CD4-positive, CD25-positive, alpha-beta regulatory T cell (primary cell): ENCODE measurements around the gene PCSK4. TPM values are rescaled to one million over a fixed set of nuclear protein-coding genes. Genes with fewer than 3 reads are reported as not detected.

ENCODE experiments used
- ATAC-seq, 2 donors: fragments of 150-1000 bp; cut with Tn5 transposase; one replicate each; pipeline ENCODE4 v1.10.0; 2021; ENCODE audit warnings: low read depth in 2 of 2, moderate number of reproducible peaks in 2 of 2, moderate library complexity in 1 of 2
- DNase-seq, 3 donors: peaks; one replicate each; pipeline versions ENCODE4 v3.0.0 to v3.0.0-alpha.2; 2012 to 2022; ENCODE audit warnings: mixed read lengths in 1 of 3
- H3K27ac ChIP-seq: one replicate; pipeline ENCODE4 v1.7.0; 2013; ENCODE audit warnings: mild to moderate bottlenecking, low read length; ENCODE audit not compliant: insufficient read depth, poor library complexity, severe bottlenecking
- H3K27me3 ChIP-seq: one replicate; pipeline ENCODE4 v1.7.0; 2013; ENCODE audit warnings: low read length; ENCODE audit not compliant: control insufficient read depth, insufficient read depth
- H3K36me3 ChIP-seq: one replicate; pipeline ENCODE4 v1.7.0; 2013; ENCODE audit warnings: mild to moderate bottlenecking, low read length, moderate library complexity; ENCODE audit not compliant: control insufficient read depth, insufficient read depth
- H3K4me1 ChIP-seq: 2 replicates; pipeline ENCODE4 v1.7.0; 2013; ENCODE audit warnings: mild to moderate bottlenecking, low read length; ENCODE audit not compliant: insufficient read depth, control insufficient read depth, poor library complexity, severe bottlenecking
- H3K4me3 ChIP-seq: one replicate; pipeline ENCODE4 v1.7.0; 2013; ENCODE audit warnings: low read depth, mild to moderate bottlenecking, low read length, moderate library complexity
- H3K9me3 ChIP-seq, 2 experiments: 1 replicate in 1 of 2; 2 replicates in 1 of 2; pipeline ENCODE4 v1.7.0; 2013; ENCODE audit warnings: low read length in 2 of 2, mild to moderate bottlenecking in 1 of 2, moderate library complexity in 1 of 2; ENCODE audit not compliant: control insufficient read depth in 2 of 2
- H3K27ac Mint-ChIP-seq, 3 donors: one replicate each; pipeline ENCODE4 v1.8.0; 2020 to 2022; ENCODE audit warnings: mild to moderate bottlenecking in 3 of 3, mixed read lengths in 3 of 3, moderate library complexity in 2 of 3
- H3K27me3 Mint-ChIP-seq: one replicate; pipeline ENCODE4 v1.8.0; 2022; ENCODE audit warnings: mild to moderate bottlenecking, mixed read lengths
- H3K36me3 Mint-ChIP-seq: one replicate; pipeline ENCODE4 v1.8.0; 2020; ENCODE audit warnings: mixed read lengths
- H3K4me1 Mint-ChIP-seq, 4 donors: one replicate each; pipeline ENCODE4 v1.8.0; 2020 to 2022; ENCODE audit warnings: mixed read lengths in 4 of 4, mild to moderate bottlenecking in 1 of 4
- H3K4me3 Mint-ChIP-seq, 4 donors: one replicate each; pipeline ENCODE4 v1.8.0; 2020 to 2022; ENCODE audit warnings: mild to moderate bottlenecking in 4 of 4, mixed read lengths in 4 of 4, moderate library complexity in 3 of 4
- H3K9me3 Mint-ChIP-seq, 7 donors: one replicate each; pipeline ENCODE4 v1.8.0; 2020 to 2022; ENCODE audit warnings: mixed read lengths in 7 of 7, mild to moderate bottlenecking in 3 of 7, moderate library complexity in 2 of 7
- polyA plus RNA-seq, 4 donors: library from polyadenylated mRNA; unstranded; fragments of 300-500 nt; fragmentation: Illumina TruSeq; gene quantifications; one replicate each; pipeline ENCODE4 v1.2.3, GENCODE V29; 2021
- total RNA-seq: library from RNA; stranded (reverse); gene quantifications from one replicate; pipeline ENCODE4 v1.2.3, GENCODE V29; 2022

Gene PCSK4
- total and polyA plus RNA-seq, 5 donors from 2014 or later: 0.08 to 1.3 (median 0.79) TPM; not detected in 1

DNA sequence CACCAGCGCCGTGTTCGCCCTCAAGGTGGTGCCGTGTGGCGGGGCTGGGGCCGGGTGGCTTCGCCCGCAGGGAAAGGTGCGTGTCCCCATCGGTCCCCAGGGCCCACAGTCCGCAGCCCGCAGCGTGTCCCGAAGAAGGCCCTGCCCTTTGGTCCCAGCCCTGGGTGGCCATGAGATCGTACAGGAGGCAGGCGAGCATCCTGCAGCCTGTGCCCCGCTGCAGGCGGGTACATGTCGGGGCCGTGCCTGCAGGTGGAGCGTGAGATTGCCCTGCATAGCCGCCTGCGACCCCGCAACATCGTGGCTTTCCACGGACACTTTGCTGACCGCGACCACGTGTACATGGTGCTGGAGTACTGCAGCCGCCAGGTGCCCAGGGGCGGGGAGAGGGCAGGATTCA is 35.2 kb upstream of the PCSK4 start:
- no peak for ATAC-seq
- Histone ChIP-seq H3K27ac (no peak overlapping the region), H3K4me1 (no peaks in the 10 kb centered on the region), H3K36me3 (no peaks in the 10 kb centered on the region), H3K4me3 (no peak overlapping the region), H3K9me3 (no peaks in the 10 kb centered on the region), H3K27me3 (peaks cover 6% of the 10 kb centered on the region)
- Mint-ChIP-seq H3K27me3 (peaks cover 38% of the 10 kb centered on the region), H3K4me1 (peaks cover 0 to 12% (median 3%) of the 10 kb centered on the region in 4 donors), H3K27ac (no peak overlapping the region), H3K36me3 (no peaks in the 10 kb centered on the region), H3K9me3 (peaks cover 0 to 3% (median 0%) of the 10 kb centered on the region in 7 donors), H3K4me3 (no peak overlapping the region)
- DNase-seq: no peak

DNA sequence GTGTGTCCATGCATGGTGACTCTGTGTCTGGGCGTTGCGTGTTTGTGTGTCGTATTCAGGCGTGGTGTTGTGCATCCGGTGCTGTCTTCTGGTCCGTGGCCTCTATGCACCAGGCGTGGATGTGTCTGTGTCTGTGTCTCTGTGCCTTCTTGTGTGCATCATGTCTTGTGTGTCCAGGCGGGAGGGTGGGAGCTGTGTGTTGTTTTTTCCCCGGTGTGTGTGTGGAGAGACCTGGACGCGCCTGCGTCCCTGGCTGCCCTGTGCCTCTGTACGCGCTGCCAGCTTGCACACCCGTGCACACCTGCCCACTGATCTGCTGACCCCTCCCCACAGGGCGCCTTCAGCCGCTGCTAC is 34.8 kb upstream of the PCSK4 start:
- H3K27me3 ChIP-seq: peaks cover 6% of the 10 kb centered on the region
- no peaks in the 10 kb centered on the region for H3K36me3 Mint-ChIP-seq
- H3K27ac Mint-ChIP-seq: no peak overlapping the region
- H3K4me3 Mint-ChIP-seq: no peak overlapping the region
- no peaks in the 10 kb centered on the region for H3K9me3 ChIP-seq
- H3K4me3 ChIP-seq: no peak overlapping the region
- peaks cover 0 to 12% (median 3%) of the 10 kb centered on the region in 4 donors for H3K4me1 Mint-ChIP-seq
- no peaks in the 10 kb centered on the region for H3K36me3 ChIP-seq
- no peak overlapping the region for H3K27ac ChIP-seq
- peaks cover 0 to 3% (median 0%) of the 10 kb centered on the region in 7 donors for H3K9me3 Mint-ChIP-seq
- ATAC-seq: no peak
- H3K4me1 ChIP-seq: no peaks in the 10 kb centered on the region
- H3K27me3 Mint-ChIP-seq: peaks cover 34% of the 10 kb centered on the region
- DNase-seq: no peak

DNA sequence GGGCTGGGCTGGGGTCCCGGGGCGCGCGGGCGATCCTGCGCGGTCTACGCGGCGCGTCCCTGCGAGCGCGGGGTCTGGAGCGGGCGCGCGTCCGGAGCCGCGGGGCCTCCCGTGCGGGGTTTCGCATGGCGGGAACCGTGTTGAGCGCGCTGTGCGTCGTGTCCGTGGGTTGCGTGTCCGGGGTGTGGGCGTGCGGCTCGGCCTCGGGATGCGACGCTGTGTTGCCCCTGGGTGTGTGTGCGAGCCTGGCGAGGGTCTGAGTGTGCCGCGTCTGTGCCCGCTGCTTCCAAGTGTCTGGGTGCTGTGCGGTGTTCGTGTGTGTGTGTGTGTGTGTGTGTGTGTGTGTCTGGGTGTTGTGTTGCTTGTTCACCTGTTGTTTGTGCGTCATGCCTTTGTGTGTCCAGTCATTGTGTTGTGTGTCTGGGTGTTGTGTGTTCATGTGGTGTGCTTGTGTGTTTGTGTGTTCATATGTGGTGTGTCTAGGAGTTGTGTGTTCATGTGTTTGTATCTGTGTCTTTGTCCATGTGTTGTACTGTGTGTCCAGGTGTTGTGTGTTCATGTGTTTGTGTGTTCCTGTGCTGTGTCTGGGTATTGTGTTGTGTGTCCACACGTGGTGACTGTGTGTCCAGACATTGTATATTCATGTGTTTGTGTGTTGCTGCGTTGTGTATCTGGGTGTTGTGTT is 34.3 kb upstream of the PCSK4 start:
- Histone ChIP-seq H3K27ac (no peak overlapping the region), H3K36me3 (no peaks in the 10 kb centered on the region), H3K27me3 (peaks cover 6% of the 10 kb centered on the region), H3K9me3 (no peaks in the 10 kb centered on the region), H3K4me3 (no peak overlapping the region), H3K4me1 (no peaks in the 10 kb centered on the region)
- Mint-ChIP-seq H3K27ac (no peak overlapping the region), H3K9me3 (peaks cover 0 to 3% (median 0%) of the 10 kb centered on the region in 7 donors), H3K36me3 (no peaks in the 10 kb centered on the region), H3K4me1 (peaks cover 0 to 12% (median 3%) of the 10 kb centered on the region in 4 donors), H3K27me3 (peaks cover 31% of the 10 kb centered on the region), H3K4me3 (peak overlapping the region in 1 of 4 donors; percentile 44)
- ATAC-seq (no peak), DNase-seq (no peak)

DNA sequence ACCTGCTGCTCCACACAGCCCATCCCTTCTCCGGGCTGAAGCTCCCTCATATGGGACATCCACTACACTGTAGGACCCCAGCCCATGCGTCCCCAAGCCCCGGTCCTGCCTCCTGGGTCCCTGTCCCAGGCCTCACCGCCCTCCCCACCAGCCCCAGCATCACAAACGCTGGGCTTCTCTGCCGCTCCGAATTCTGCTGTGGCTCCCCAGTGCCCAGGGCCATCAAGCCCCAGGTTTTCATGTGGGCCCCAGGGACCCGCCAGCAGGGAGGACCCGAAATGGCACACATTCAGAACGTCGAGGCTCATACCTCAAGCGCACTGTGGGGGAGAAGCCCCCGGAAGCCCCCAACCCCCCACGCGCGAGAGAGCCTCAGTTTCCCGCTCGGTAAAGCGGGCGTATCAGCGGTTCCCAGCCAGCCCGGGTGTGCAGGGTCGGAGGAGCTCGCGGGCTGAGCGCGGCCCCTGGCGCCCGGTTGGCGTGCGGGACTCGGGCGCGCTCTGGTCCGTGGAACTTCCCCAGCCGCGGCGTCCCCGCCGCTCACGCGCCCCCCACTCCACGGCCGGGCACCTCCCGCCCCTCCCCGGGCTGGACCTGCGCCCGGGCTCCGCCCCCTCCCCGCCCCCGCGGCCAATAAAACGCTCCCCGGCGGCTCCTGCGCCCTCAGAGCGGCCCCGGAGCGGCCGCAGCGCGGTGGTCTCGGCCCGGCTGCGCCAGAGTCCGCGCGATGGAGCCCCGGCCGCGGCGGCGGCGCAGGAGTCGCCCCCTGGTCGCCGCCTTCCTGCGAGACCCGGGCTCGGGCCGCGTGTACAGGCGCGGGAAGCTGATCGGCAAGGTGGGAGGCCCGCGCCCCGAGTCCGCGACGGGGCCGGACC is 33.5 kb upstream of the PCSK4 start, which contains the start of gene PLK5:
TSS of gene PLK5 (plus strand) at position 666 of the 875 bp plus-strand sequence. CDS start 2,920 bp downstream, outside the sequence.
- ATAC-seq: no peak
- no peaks in the 10 kb centered on the region for H3K36me3 Mint-ChIP-seq
- Histone ChIP-seq H3K27ac (no peak within 1 kb of the TSS), H3K4me3 (no peak within 1 kb of the TSS), H3K9me3 (no peaks in the 10 kb centered on the region), H3K36me3 (no peaks in the 10 kb centered on the region), H3K27me3 (peaks cover 6% of the 10 kb centered on the region), H3K4me1 (no peaks in the 10 kb centered on the region)
- H3K9me3 Mint-ChIP-seq: peaks cover 0 to 3% (median 0%) of the 10 kb centered on the region in 7 donors
- no peak for DNase-seq
- peaks cover 0 to 12% (median 3%) of the 10 kb centered on the region in 4 donors for H3K4me1 Mint-ChIP-seq
- no peak within 1 kb of the TSS for H3K27ac Mint-ChIP-seq
- peaks cover 31% of the 10 kb centered on the region for H3K27me3 Mint-ChIP-seq
- H3K4me3 Mint-ChIP-seq: peak within 1 kb of the TSS in 1 of 4 donors; percentile 44

DNA sequence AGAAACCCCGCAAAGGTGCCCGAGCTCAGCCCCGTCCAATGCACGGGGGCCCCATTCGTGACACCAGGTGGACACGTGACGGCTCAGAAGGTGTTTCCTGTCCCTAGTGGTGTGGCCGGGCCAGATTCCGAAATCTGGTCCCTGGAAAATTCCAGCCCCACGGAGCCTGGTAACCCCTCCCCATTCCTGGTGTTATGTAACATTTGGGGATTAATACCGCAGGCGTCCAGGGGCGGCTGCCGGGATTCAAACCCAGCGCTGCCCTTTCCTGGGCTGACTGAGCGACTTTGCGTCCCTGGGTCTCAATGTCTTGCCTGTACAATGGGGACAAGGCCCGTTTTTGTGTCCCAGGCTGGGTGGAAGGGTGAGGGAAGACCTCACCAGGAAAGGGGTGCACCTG is 32.7 kb upstream of the PCSK4 start:
- peaks cover 0 to 12% (median 3%) of the 10 kb centered on the region in 4 donors for H3K4me1 Mint-ChIP-seq
- ATAC-seq (no peak), DNase-seq (no peak)
- Histone ChIP-seq H3K4me3 (no peak overlapping the region), H3K27ac (no peak overlapping the region), H3K27me3 (peaks cover 6% of the 10 kb centered on the region), H3K4me1 (no peaks in the 10 kb centered on the region), H3K9me3 (no peaks in the 10 kb centered on the region), H3K36me3 (no peaks in the 10 kb centered on the region)
- H3K4me3 Mint-ChIP-seq: no peak overlapping the region
- H3K27me3 Mint-ChIP-seq: peaks cover 31% of the 10 kb centered on the region
- H3K27ac Mint-ChIP-seq: no peak overlapping the region
- H3K36me3 Mint-ChIP-seq: no peaks in the 10 kb centered on the region
- H3K9me3 Mint-ChIP-seq: peaks cover 0 to 3% (median 0%) of the 10 kb centered on the region in 7 donors

DNA sequence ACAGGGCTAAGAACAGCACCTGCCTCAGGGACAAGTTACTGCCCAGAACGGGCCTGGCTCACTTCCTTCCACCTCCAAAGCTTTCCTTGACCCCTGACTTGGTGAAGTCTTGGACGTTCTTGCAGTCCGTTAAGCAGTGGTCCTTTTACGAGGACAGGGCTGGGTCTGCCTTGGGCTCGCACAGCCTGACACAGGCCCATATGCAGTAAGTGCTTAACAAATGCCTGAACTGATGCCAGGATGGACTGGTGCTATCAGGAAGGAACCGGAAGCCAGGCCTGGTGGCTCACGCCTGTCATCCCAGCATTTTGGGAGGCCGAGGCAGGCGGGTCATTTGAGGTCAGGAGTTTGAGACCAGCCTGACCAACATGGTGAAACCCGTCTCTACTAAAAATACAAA is 31.9 kb upstream of the PCSK4 start:
- H3K4me3 ChIP-seq: no peak overlapping the region
- no peak overlapping the region for H3K27ac ChIP-seq
- no peak for DNase-seq
- H3K9me3 Mint-ChIP-seq: peaks cover 0 to 3% (median 0%) of the 10 kb centered on the region in 7 donors
- H3K9me3 ChIP-seq: no peaks in the 10 kb centered on the region
- H3K27me3 Mint-ChIP-seq: peaks cover 31% of the 10 kb centered on the region
- no peak overlapping the region for H3K27ac Mint-ChIP-seq
- peaks cover 6% of the 10 kb centered on the region for H3K27me3 ChIP-seq
- H3K4me3 Mint-ChIP-seq: no peak overlapping the region
- H3K36me3 Mint-ChIP-seq: no peaks in the 10 kb centered on the region
- no peak for ATAC-seq
- H3K4me1 ChIP-seq: no peaks in the 10 kb centered on the region
- no peaks in the 10 kb centered on the region for H3K36me3 ChIP-seq
- peaks cover 0 to 12% (median 3%) of the 10 kb centered on the region in 4 donors for H3K4me1 Mint-ChIP-seq

DNA sequence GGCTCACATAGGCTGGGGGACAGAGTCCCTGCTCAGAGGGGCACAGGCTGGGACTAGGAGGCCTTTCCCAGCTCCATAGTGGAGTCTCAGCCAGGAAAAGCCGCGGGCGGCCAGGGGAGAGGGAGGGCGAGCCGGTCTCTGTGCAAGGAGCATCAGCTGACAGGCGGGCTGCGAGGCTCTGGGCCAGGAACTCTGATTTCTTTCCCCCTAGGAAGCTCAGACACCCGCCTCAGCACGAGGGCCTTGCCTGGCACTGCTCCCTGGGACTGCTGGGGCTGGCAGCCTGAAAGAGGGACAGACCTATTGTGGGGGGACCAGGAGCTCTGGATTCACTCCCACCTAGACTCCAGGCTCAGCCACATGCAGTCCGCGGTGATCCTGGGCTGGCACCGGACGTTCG is 31.5 kb upstream of the PCSK4 start:
- H3K27me3 ChIP-seq: peaks cover 6% of the 10 kb centered on the region
- DNase-seq (no peak), ATAC-seq (no peak)
- no peak overlapping the region for H3K27ac ChIP-seq
- Mint-ChIP-seq H3K27ac (no peak overlapping the region), H3K27me3 (peaks cover 31% of the 10 kb centered on the region), H3K4me3 (no peak overlapping the region), H3K9me3 (peaks cover 0 to 4% (median 0%) of the 10 kb centered on the region in 7 donors), H3K36me3 (no peaks in the 10 kb centered on the region), H3K4me1 (peaks cover 0 to 12% (median 3%) of the 10 kb centered on the region in 4 donors)
- no peak overlapping the region for H3K4me3 ChIP-seq
- H3K36me3 ChIP-seq: no peaks in the 10 kb centered on the region
- H3K4me1 ChIP-seq: no peaks in the 10 kb centered on the region
- H3K9me3 ChIP-seq: no peaks in the 10 kb centered on the region
